ENCODE results near the gene CRX.

DNA sequence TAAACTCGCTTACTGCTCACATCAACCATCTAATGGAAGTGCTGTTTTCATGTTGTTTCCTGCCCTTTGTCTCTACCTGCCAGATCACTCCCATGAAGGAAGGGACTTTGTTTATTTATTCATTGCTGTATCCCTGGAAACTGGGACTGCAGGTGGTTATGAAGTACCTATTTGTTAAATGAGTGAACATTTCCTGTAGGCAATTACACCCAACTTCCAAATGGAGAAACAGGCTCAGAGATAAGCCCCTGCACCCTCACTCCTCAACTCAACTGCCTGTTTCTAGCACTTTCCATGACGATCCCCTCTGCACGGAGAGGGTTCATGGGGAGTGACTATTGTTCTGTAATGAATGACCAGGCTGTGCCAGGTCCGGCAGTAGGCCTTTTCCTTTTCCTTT is 45.2 kb upstream of the CRX start:
- TF ChIP-seq EZH2 (IDR thresholded peaks at IDR 0.05; ENCODE audit: insufficient read depth, poor library complexity, severe bottlenecking) = no peak
- TF ChIP-seq EZH2phosphoT487 (IDR thresholded peaks at IDR 0.05; ENCODE audit: insufficient read depth, low read depth) = no peak

All from GM23248 (cell line).